HG03103 (cell line): ENCODE results near the gene CPPED1.
"Not testable (repeated sequence)": the region's sequence is repeated elsewhere in the genome, so short reads cannot be mapped to it uniquely, and the experiment has no call there.

Source experiments
- ATAC-seq: cut with Tn5 transposase; IDR thresholded peaks from one replicate; pipeline ENCODE4 v1.9.1; 2021; ENCODE audit warnings: low read depth; ENCODE audit not compliant: unreplicated experiment

CPPED1 gene

GRCh38 chr16:12803203-12804093 lies at the start of gene CPPED1:
CPPED1 (minus strand) TSS chr16:12803887; CDS start chr16:12803776, 111 bp downstream.
- ATAC-seq: peak; percentile 81

GRCh38 chr16:12850186-12850585 lies 46.5 kb upstream of the CPPED1 start:
- ATAC-seq: no peak

- ATAC-seq: no peak
Measured at GRCh38 chr16:12846592-12846991, 42.9 kb upstream of the CPPED1 start.

GRCh38 chr16:12845282-12845681 lies 41.6 kb upstream of the CPPED1 start:
- ATAC-seq: no peak

GRCh38 chr16:12837756-12838155 lies 34.1 kb upstream of the CPPED1 start:
- ATAC-seq: no peak

GRCh38 chr16:12837291-12837690 lies 33.6 kb upstream of the CPPED1 start:
- ATAC-seq: no peak

- no peak for ATAC-seq
Measured at GRCh38 chr16:12833926-12834325, 30.2 kb upstream of the CPPED1 start.

- ATAC-seq: no peak
Measured at GRCh38 chr16:12829096-12829888, 25.6 kb upstream of the CPPED1 start.

- ATAC-seq: no peak
Measured at GRCh38 chr16:12828206-12828605, 24.5 kb upstream of the CPPED1 start.

GRCh38 chr16:12826559-12826958 lies 22.9 kb upstream of the CPPED1 start:
- no peak for ATAC-seq

- no peak for ATAC-seq
Measured at GRCh38 chr16:12819126-12820117, 15.7 kb upstream of the CPPED1 start.

- ATAC-seq: no peak
Measured at GRCh38 chr16:12818326-12818725, 14.6 kb upstream of the CPPED1 start.

- not testable (repeated sequence) for ATAC-seq
Measured at GRCh38 chr16:12816791-12817214, 13.1 kb upstream of the CPPED1 start.

GRCh38 chr16:12815361-12815760 lies 11.7 kb upstream of the CPPED1 start:
- ATAC-seq: no peak

- not testable (repeated sequence) for ATAC-seq
Measured at GRCh38 chr16:12813734-12814133, 10.0 kb upstream of the CPPED1 start.

- not testable (repeated sequence) for ATAC-seq
Measured at GRCh38 chr16:12813321-12813720, 9.6 kb upstream of the CPPED1 start.

- ATAC-seq: no peak
Measured at GRCh38 chr16:12811441-12812383, 8.0 kb upstream of the CPPED1 start.

- no peak for ATAC-seq
Measured at GRCh38 chr16:12805066-12805465, 1.4 kb upstream of the CPPED1 start.

GRCh38 chr16:12804395-12804794 lies 708 bp upstream of the CPPED1 start:
- no peak for ATAC-seq
